ENCODE results near the gene CPN2. TPM values are rescaled to one million over a fixed set of nuclear protein-coding genes. Genes with fewer than 3 reads are reported as not detected.

Gene CPN2
- total and polyA plus RNA-seq, 3 experiments from 2014 or later: not detected

GRCh38 chr3:194298331-194299227, 52.5 kb downstream of the CPN2 start:
- H3K4me1 ChIP-seq (ENCODE audit: insufficient read depth, low read length): peaks cover 5% of the 10 kb centered on the region
- ChIA-PET POLR2A (no interaction called here), CTCF (interaction anchor here (1.5 kb wide), 1 partner anchor 17 kb away, joined by 7 read pairs; no protein-coding TSS in a partner anchor)
- no peak overlapping the region for H3K4me3 ChIP-seq (ENCODE audit: low read length)
- no peaks in the 10 kb centered on the region for H3K36me3 ChIP-seq (ENCODE audit: insufficient read depth, low read length)
- Mint-ChIP-seq H3K4me1 (peaks cover 3 to 5% (median 4%) of the 10 kb centered on the region in 3 donors), H3K27ac (no peak overlapping the region), H3K9me3 (no peaks in the 10 kb centered on the region), H3K27me3 (peaks cover 10 to 23% of the 10 kb centered on the region in 2 donors), H3K4me3 (no peak overlapping the region), H3K36me3 (no peaks in the 10 kb centered on the region)
- no peaks in the 10 kb centered on the region for H3K9me3 ChIP-seq (ENCODE audit: low read length)
- no peak overlapping the region for H3K27ac ChIP-seq (ENCODE audit: low read depth, low read length)
- DNase-seq: no peak
- peaks cover 5% of the 10 kb centered on the region for H3K27me3 ChIP-seq (ENCODE audit: insufficient read depth, low read length, poor library complexity, severe bottlenecking)

- no peak overlapping the region for H3K4me3 Mint-ChIP-seq
- H3K9me3 Mint-ChIP-seq: no peaks in the 10 kb centered on the region
- H3K9me3 ChIP-seq (ENCODE audit: low read length): no peaks in the 10 kb centered on the region
- H3K36me3 ChIP-seq (ENCODE audit: insufficient read depth, low read length): no peaks in the 10 kb centered on the region
- ChIA-PET POLR2A (no interaction called here), CTCF (interaction anchor here (0.8 kb wide), 1 partner anchor 17 kb away, joined by 3 read pairs; no protein-coding TSS in a partner anchor)
- H3K36me3 Mint-ChIP-seq: no peaks in the 10 kb centered on the region
- H3K27me3 ChIP-seq (ENCODE audit: insufficient read depth, low read length, poor library complexity, severe bottlenecking): peaks cover 5% of the 10 kb centered on the region
- H3K4me1 ChIP-seq (ENCODE audit: insufficient read depth, low read length): peaks cover 5% of the 10 kb centered on the region
- H3K27ac Mint-ChIP-seq: no peak overlapping the region
- H3K27me3 Mint-ChIP-seq: peaks cover 10 to 25% of the 10 kb centered on the region in 2 donors
- DNase-seq: no peak
- H3K27ac ChIP-seq (ENCODE audit: low read depth, low read length): no peak overlapping the region
- peaks cover 3 to 5% (median 4%) of the 10 kb centered on the region in 3 donors for H3K4me1 Mint-ChIP-seq
- no peak overlapping the region for H3K4me3 ChIP-seq (ENCODE audit: low read length)
Measured at GRCh38 chr3:194296454-194297263, 54.5 kb downstream of the CPN2 start.

DNA sequence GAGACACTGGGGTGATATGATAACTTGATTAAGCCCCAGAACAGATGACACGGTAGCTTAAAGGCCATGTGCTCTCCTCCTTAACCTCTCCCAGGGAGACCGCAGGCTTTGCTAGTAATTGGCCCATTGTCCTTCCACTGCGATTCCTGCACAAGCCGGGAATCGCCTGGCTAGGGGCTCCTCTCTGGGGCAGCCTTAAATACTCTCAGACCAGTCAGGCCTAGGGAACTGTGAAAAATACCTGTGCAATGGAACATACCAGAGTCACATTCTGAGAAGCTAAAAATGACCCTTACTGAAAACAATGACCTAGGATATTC, 56.3 kb downstream of the CPN2 start:
- Mint-ChIP-seq H3K4me1 (peaks cover 0 to 1% (median under 1%) of the 10 kb centered on the region in 3 donors), H3K9me3 (peaks cover 0 to 2% (median 0%) of the 10 kb centered on the region in 5 donors), H3K36me3 (no peaks in the 10 kb centered on the region), H3K4me3 (no peak overlapping the region), H3K27me3 (peaks cover 10 to 36% of the 10 kb centered on the region in 2 donors), H3K27ac (no peak overlapping the region)
- Histone ChIP-seq H3K4me1 (ENCODE audit: insufficient read depth, low read length) (peaks cover 1% of the 10 kb centered on the region), H3K36me3 (ENCODE audit: insufficient read depth, low read length) (no peaks in the 10 kb centered on the region), H3K27me3 (ENCODE audit: insufficient read depth, low read length, poor library complexity, severe bottlenecking) (peaks cover 5% of the 10 kb centered on the region), H3K27ac (ENCODE audit: low read depth, low read length) (no peak overlapping the region), H3K4me3 (ENCODE audit: low read length) (no peak overlapping the region), H3K9me3 (ENCODE audit: low read length) (no peaks in the 10 kb centered on the region)
- no peak for DNase-seq
- ChIA-PET CTCF (no interaction called here), POLR2A (no interaction called here)

DNA sequence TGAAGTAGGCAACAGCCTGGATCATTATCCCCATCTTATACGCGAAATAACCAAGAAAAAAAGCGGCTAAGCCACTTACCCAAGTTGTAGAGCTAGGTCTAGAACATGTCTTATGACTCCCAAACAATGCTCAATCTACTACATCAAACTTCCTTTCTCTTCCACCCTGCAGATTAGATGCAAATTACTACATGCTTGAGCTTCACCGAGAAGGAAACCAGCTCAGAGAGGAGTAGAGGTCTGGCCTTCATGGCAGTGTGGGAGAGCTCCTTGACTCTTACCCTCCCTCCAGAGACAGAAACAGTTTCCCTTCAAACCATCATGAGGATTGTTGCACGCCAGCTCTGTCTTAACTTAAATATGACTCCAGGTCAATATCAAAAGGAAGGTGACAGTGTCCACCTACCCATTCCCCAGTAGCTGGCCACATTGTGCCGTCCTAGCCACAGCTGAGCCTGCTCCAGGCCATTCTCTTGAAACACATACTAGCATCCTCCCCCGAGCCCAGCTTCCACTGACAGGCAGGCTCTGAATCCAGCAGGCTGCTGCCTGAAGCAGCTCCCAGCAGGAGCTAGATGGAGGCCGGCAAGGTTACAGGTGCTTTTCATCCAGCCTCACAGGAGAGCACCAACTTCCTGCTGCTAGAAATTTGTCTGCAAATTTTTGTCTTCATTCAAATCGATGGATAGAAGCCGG, 56.8 kb downstream of the CPN2 start:
- Mint-ChIP-seq H3K9me3 (peaks cover 0 to 2% (median 0%) of the 10 kb centered on the region in 5 donors), H3K27ac (peak overlapping the region in 1 of 8 donors; percentile 17), H3K4me3 (no peak overlapping the region), H3K4me1 (no peaks in the 10 kb centered on the region), H3K27me3 (peaks cover 10 to 37% of the 10 kb centered on the region in 2 donors), H3K36me3 (no peaks in the 10 kb centered on the region)
- DNase-seq: no peak
- H3K36me3 ChIP-seq (ENCODE audit: insufficient read depth, low read length): no peaks in the 10 kb centered on the region
- CTCF ChIA-PET: no interaction called here
- POLR2A ChIA-PET: no interaction called here
- no peaks in the 10 kb centered on the region for H3K4me1 ChIP-seq (ENCODE audit: insufficient read depth, low read length)
- peaks cover 5% of the 10 kb centered on the region for H3K27me3 ChIP-seq (ENCODE audit: insufficient read depth, low read length, poor library complexity, severe bottlenecking)
- H3K4me3 ChIP-seq (ENCODE audit: low read length): no peak overlapping the region
- no peaks in the 10 kb centered on the region for H3K9me3 ChIP-seq (ENCODE audit: low read length)
- H3K27ac ChIP-seq (ENCODE audit: low read depth, low read length): no peak overlapping the region

DNA sequence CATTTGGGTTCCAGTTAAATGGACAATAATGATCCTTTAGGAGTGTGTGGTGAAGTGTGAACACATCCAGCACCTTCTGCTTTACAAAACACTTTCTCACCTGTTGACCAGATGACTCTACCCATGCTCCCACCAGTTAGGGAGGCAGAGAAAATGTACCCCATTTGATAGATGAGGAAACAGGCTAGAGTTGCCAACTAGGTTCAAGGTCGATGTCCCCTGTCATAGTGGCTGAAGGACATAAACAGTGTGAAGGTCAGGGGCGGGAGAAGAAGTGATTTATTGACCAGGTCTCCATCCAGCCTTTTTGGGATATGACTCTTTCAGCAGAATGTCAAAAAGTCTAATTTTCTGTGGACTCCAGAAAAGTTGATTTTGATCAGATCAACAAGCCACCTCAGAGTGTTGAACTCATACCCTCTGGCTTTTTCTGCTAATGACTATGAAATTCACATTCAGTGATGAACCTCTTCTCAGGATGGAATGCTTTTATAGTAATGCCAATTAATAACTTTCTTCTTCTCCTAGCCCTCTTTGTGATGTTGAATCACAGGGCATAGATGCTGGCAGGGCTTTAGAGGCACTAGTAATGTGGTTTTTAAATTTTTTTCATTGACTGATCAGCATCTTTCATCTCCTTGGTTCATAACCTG, 57.5 kb downstream of the CPN2 start:
- CTCF ChIA-PET: no interaction called here

GRCh38 chr3:194292331-194292730, 58.8 kb downstream of the CPN2 start:
- no peaks in the 10 kb centered on the region for H3K4me1 ChIP-seq (ENCODE audit: insufficient read depth, low read length)
- ChIA-PET CTCF (no interaction called here), POLR2A (no interaction called here)
- Mint-ChIP-seq H3K36me3 (no peaks in the 10 kb centered on the region), H3K9me3 (peaks cover 0 to 2% (median 0%) of the 10 kb centered on the region in 5 donors), H3K27me3 (peaks cover 6 to 40% of the 10 kb centered on the region in 2 donors), H3K27ac (no peak overlapping the region), H3K4me1 (no peaks in the 10 kb centered on the region), H3K4me3 (no peak overlapping the region)
- no peak overlapping the region for H3K4me3 ChIP-seq (ENCODE audit: low read length)
- peaks cover 5% of the 10 kb centered on the region for H3K27me3 ChIP-seq (ENCODE audit: insufficient read depth, low read length, poor library complexity, severe bottlenecking)
- no peak overlapping the region for H3K27ac ChIP-seq (ENCODE audit: low read depth, low read length)
- DNase-seq: no peak
- H3K36me3 ChIP-seq (ENCODE audit: insufficient read depth, low read length): no peaks in the 10 kb centered on the region
- H3K9me3 ChIP-seq (ENCODE audit: low read length): no peaks in the 10 kb centered on the region

More for the DNA sequence above, 57.5 kb downstream of the CPN2 start:
- POLR2A ChIA-PET: no interaction called here
- H3K4me3 ChIP-seq (ENCODE audit: low read length): no peak overlapping the region
- Mint-ChIP-seq H3K27me3 (peaks cover 10 to 38% of the 10 kb centered on the region in 2 donors), H3K27ac (no peak overlapping the region), H3K4me3 (no peak overlapping the region), H3K9me3 (peaks cover 0 to 2% (median 0%) of the 10 kb centered on the region in 5 donors), H3K36me3 (no peaks in the 10 kb centered on the region), H3K4me1 (no peaks in the 10 kb centered on the region)
- H3K4me1 ChIP-seq (ENCODE audit: insufficient read depth, low read length): no peaks in the 10 kb centered on the region
- H3K36me3 ChIP-seq (ENCODE audit: insufficient read depth, low read length): no peaks in the 10 kb centered on the region
- no peak for DNase-seq
- H3K9me3 ChIP-seq (ENCODE audit: low read length): no peaks in the 10 kb centered on the region
- peaks cover 5% of the 10 kb centered on the region for H3K27me3 ChIP-seq (ENCODE audit: insufficient read depth, low read length, poor library complexity, severe bottlenecking)
- no peak overlapping the region for H3K27ac ChIP-seq (ENCODE audit: low read depth, low read length)
